Naive B cell (primary cell): ENCODE data around the gene CNTN1. TPM values are rescaled to one million over a fixed set of nuclear protein-coding genes. Genes with fewer than 3 reads are reported as not detected.

Source experiments
- ATAC-seq, 2 donors: fragments of 150-1000 bp; cut with Tn5 transposase; 2 replicates each; pipeline ENCODE4 v1.10.0; 2021; ENCODE audit warnings: low read depth in 2 of 2, mild to moderate bottlenecking in 2 of 2, moderate library complexity in 2 of 2
- DNase-seq: peaks from one replicate; pipeline ENCODE4 v3.0.0; 2022
- H3K27ac Mint-ChIP-seq, 6 donors: one replicate each; pipeline ENCODE4 v1.8.0; 2020 to 2022; ENCODE audit warnings: mild to moderate bottlenecking in 6 of 6, mixed read lengths in 6 of 6, moderate library complexity in 5 of 6, inconsistent platforms in 2 of 6
- H3K27me3 Mint-ChIP-seq, 3 donors: one replicate each; pipeline ENCODE4 v1.8.0; 2021 to 2022; ENCODE audit warnings: mixed read lengths in 3 of 3, mild to moderate bottlenecking in 1 of 3
- H3K36me3 Mint-ChIP-seq, 2 donors: one replicate each; pipeline ENCODE4 v1.8.0; 2020 to 2022; ENCODE audit warnings: mixed read lengths in 2 of 2, inconsistent platforms in 1 of 2, mild to moderate bottlenecking in 1 of 2
- H3K4me1 Mint-ChIP-seq, 3 donors: one replicate each; pipeline ENCODE4 v1.8.0; 2020 to 2022; ENCODE audit warnings: mixed read lengths in 3 of 3, inconsistent platforms in 1 of 3, mild to moderate bottlenecking in 1 of 3, moderate library complexity in 1 of 3
- H3K4me3 Mint-ChIP-seq, 8 donors: one replicate each; pipeline ENCODE4 v1.8.0; 2020 to 2022; ENCODE audit warnings: mild to moderate bottlenecking in 8 of 8, mixed read lengths in 8 of 8, moderate library complexity in 8 of 8, inconsistent platforms in 2 of 8
- H3K9me3 Mint-ChIP-seq, 7 donors: one replicate each; pipeline ENCODE4 v1.8.0; 2020 to 2022; ENCODE audit warnings: mixed read lengths in 7 of 7, mild to moderate bottlenecking in 5 of 7, inconsistent platforms in 2 of 7, moderate library complexity in 1 of 7
- polyA plus RNA-seq, 6 donors: library from polyadenylated mRNA; unstranded; fragments of 300-500 nt; fragmentation: Illumina TruSeq; gene quantifications; one replicate each; pipeline ENCODE4 v1.2.3, GENCODE V29; 2021; ENCODE audit warnings: low read depth in 6 of 6

Gene CNTN1
- polyA plus RNA-seq, 6 donors from 2014 or later = not detected

GRCh38 chr12:41121374-41121773 lies 429.1 kb downstream of the CNTN1 start:
- DNase-seq = no peak
- Mint-ChIP-seq H3K27me3 (no peaks in the 10 kb centered on the region), H3K4me1 (no peaks in the 10 kb centered on the region), H3K36me3 (no peaks in the 10 kb centered on the region), H3K27ac (no peak overlapping the region), H3K4me3 (no peak overlapping the region), H3K9me3 (peaks cover 0 to 3% (median 0%) of the 10 kb centered on the region in 7 donors)
- no peak for ATAC-seq
